Keratinocyte (primary cell): ENCODE results near the gene EXD3. TPM values are rescaled to one million over a fixed set of nuclear protein-coding genes. Genes with fewer than 3 reads are reported as not detected.

ENCODE experiments used
- DNase-seq: peaks from one replicate; pipeline ENCODE4 v3.0.0-alpha.2; 2011; ENCODE audit warnings: low read depth, missing footprints, low spot score
- FAIRE-seq: peaks from 2 replicates; lab custom pipeline; 2011; peaks lifted over from hg19 to GRCh38; lab: Jason Lieb, UNC
- H2AFZ ChIP-seq: 2 replicates; pipeline ENCODE4 v1.6.0; 2012; ENCODE audit warnings: low read length, control low read depth, inconsistent platforms; ENCODE audit not compliant: control insufficient read depth
- H3K27ac ChIP-seq: 2 replicates; pipeline ENCODE4 v1.5.1; 2011; ENCODE audit warnings: low read length; ENCODE audit not compliant: control insufficient read depth, insufficient read depth
- H3K27me3 ChIP-seq: 3 replicates; pipeline ENCODE4 v1.6.0; 2011; ENCODE audit warnings: low read length; ENCODE audit not compliant: control insufficient read depth, insufficient read depth; ENCODE audit errors: extremely low read depth
- H3K36me3 ChIP-seq, 2 experiments: 2 replicates in 1 of 2; 3 replicates in 1 of 2; pipeline ENCODE4 v1.5.1; 2011; ENCODE audit warnings: low read length in 2 of 2, mild to moderate bottlenecking in 1 of 2; ENCODE audit not compliant: control insufficient read depth in 2 of 2, insufficient read depth in 2 of 2; ENCODE audit errors: extremely low read depth in 1 of 2
- H3K4me1 ChIP-seq: 3 replicates; pipeline ENCODE4 v1.5.1; 2011; ENCODE audit warnings: low read length; ENCODE audit not compliant: control insufficient read depth, insufficient read depth; ENCODE audit errors: extremely low read depth
- H3K4me2 ChIP-seq: 3 replicates; pipeline ENCODE4 v1.6.0; 2011; ENCODE audit warnings: low read depth, low read length; ENCODE audit not compliant: control insufficient read depth, insufficient read depth; ENCODE audit errors: extremely low read depth
- H3K4me3 ChIP-seq, 3 experiments: fragments of 200-600 bp in 1 of 3; sonication (generic) in 1 of 3; 2 replicates in 2 of 3; 3 replicates in 1 of 3; pipeline ENCODE4 v1.5.1; 2011 to 2016; ENCODE audit warnings: low read length in 3 of 3, mild to moderate bottlenecking in 3 of 3, control low read depth in 2 of 3, inconsistent platforms in 1 of 3, low read depth in 1 of 3, mixed read lengths in 1 of 3, mixed run types in 1 of 3, moderate library complexity in 1 of 3; ENCODE audit not compliant: control insufficient read depth in 2 of 3, insufficient read depth in 2 of 3; ENCODE audit errors: extremely low read depth in 1 of 3
- H3K79me2 ChIP-seq: 2 replicates; pipeline ENCODE4 v1.6.0; 2012; ENCODE audit warnings: low read length; ENCODE audit not compliant: control insufficient read depth, insufficient read depth
- H3K9ac ChIP-seq: 3 replicates; pipeline ENCODE4 v1.6.0; 2011; ENCODE audit warnings: low read length; ENCODE audit not compliant: control insufficient read depth, insufficient read depth; ENCODE audit errors: extremely low read depth
- H3K9me1 ChIP-seq: 3 replicates; pipeline ENCODE4 v1.6.0; 2011; ENCODE audit warnings: low read length; ENCODE audit not compliant: control insufficient read depth, insufficient read depth; ENCODE audit errors: extremely low read depth
- H3K9me3 ChIP-seq: 2 replicates; pipeline ENCODE4 v1.5.1; 2012; ENCODE audit warnings: low read depth, low read length; ENCODE audit not compliant: control insufficient read depth
- H4K20me1 ChIP-seq: 3 replicates; pipeline ENCODE4 v1.6.0; 2011; ENCODE audit warnings: low read length; ENCODE audit not compliant: control insufficient read depth, insufficient read depth; ENCODE audit errors: extremely low read depth
- EZH2 ChIP-seq: IDR thresholded peaks from one replicate; pipeline ENCODE4 v1.6.1; 2012; ENCODE audit warnings: inconsistent platforms, mild to moderate bottlenecking, low read length, moderate library complexity
- dilution Hi-C: fragments of 300-500 bp; cut with MboI; formaldehyde crosslinking; loops from one replicate; pipeline ENCODE4 v1.7.0; 2020; ENCODE audit warnings: low sequenced_read_pairs; ENCODE audit not compliant: extremely low pct_ligation_motif_present
- polyA plus RNA-seq, 5 experiments: library from polyadenylated mRNA; depleted of rRNA in 3 of 5; stranded (reverse) in 3 of 5; stranded (forward) in 1 of 5; unstranded in 1 of 5; fragments of >200 nt; gene quantifications; 1 replicate in 1 of 5; 2 replicates in 3 of 5; 3 replicates in 1 of 5; pipeline versions ENCODE4 v1.2.1 to v1.2.3, GENCODE V29; 2011 to 2012; ENCODE audit warnings: missing spikeins in 2 of 5, low read depth in 1 of 5, low replicate concordance in 1 of 5
- TF ChIP-seq, protein P1 (sequence below), 3 experiments: IDR thresholded peaks in 1 of 3; conservative IDR thresholded peaks in 1 of 3; optimal IDR thresholded peaks in 1 of 3; 2 replicates in 2 of 3; 3 replicates in 1 of 3; pipeline versions ENCODE3 to v1.5.1; 2011; ENCODE audit warnings: low read length in 3 of 3, mild to moderate bottlenecking in 3 of 3, moderate library complexity in 2 of 3, control low read depth in 1 of 3, inconsistent platforms in 1 of 3; ENCODE audit not compliant: insufficient read depth in 2 of 3; ENCODE audit errors: extremely low read depth in 1 of 3

EXD3 gene
- polyA plus RNA-seq, 1 donor (not counting 4 experiments of a cell fraction or from before 2014, with no cell fraction given): 1.5 TPM

DNA sequence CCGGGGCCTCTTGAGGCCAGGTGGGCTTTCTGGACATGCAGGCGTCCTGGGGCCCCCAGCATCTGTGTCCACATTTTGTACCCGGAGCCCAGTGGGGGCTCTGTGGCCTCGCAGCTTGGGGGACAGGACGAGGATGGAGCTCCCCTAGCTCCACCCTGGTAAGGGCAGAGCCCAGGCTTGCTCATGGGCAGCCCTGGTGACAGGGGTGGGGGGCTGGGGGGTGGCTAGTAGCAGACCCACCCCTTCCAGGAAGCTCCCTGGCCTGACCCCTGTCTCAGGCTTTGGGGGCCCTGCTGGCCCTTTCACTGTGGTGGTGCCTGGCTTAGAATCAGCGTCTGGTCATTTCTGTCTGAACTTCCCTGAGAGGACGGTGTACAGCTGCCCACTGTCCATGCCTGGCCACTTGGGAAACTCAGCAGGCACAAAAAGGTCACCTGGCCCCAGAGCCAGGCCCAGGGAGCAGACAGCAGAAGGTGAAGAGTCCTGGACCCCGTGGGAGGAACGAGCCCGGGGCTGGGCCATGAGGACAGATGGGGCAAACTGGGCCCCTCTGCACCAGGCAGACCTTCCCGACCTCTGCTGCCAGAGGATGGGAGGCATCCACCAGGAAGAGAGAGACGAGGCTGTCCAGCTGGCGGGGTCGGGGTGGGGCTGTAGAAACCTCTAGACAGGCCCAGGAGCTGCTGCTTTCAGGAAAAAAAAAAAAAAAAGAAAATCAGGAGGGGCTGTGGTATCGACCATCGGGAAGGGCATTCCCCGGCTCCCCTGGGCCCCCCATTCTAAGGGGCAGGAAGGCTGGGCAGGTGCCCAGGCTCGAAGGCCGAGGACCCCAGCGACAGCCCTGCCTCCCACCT is 52.8 kb downstream of the EXD3 start:
- Histone ChIP-seq H3K27me3 (no peaks in the 10 kb centered on the region), H2AFZ (no peak overlapping the region), H3K27ac (no peak overlapping the region), H3K4me1 (no peaks in the 10 kb centered on the region), H4K20me1 (no peaks in the 10 kb centered on the region), H3K9me3 (peaks cover 5% of the 10 kb centered on the region), H3K9ac (no peak overlapping the region), H3K9me1 (no peaks in the 10 kb centered on the region), H3K36me3 (peaks cover 0 to 1% of the 10 kb centered on the region in 2 experiments), H3K79me2 (no peaks in the 10 kb centered on the region), H3K4me3 (no peak overlapping the region), H3K4me2 (no peak overlapping the region)
- dilution Hi-C loops: no loop called here
- no peak for FAIRE-seq
- TF ChIP-seq, protein P1, sequence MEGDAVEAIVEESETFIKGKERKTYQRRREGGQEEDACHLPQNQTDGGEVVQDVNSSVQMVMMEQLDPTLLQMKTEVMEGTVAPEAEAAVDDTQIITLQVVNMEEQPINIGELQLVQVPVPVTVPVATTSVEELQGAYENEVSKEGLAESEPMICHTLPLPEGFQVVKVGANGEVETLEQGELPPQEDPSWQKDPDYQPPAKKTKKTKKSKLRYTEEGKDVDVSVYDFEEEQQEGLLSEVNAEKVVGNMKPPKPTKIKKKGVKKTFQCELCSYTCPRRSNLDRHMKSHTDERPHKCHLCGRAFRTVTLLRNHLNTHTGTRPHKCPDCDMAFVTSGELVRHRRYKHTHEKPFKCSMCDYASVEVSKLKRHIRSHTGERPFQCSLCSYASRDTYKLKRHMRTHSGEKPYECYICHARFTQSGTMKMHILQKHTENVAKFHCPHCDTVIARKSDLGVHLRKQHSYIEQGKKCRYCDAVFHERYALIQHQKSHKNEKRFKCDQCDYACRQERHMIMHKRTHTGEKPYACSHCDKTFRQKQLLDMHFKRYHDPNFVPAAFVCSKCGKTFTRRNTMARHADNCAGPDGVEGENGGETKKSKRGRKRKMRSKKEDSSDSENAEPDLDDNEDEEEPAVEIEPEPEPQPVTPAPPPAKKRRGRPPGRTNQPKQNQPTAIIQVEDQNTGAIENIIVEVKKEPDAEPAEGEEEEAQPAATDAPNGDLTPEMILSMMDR (optimal IDR thresholded peaks at IDR 0.05 in 1 of 3, IDR thresholded peaks at IDR 0.05 in 1 of 3, conservative IDR thresholded peaks at IDR 0.05 in 1 of 3; ENCODE audit: extremely low read depth in 1 of 3, insufficient read depth in 2 of 3, low read length in 3 of 3): no peak
- no peak for TF ChIP-seq EZH2
- no peak for DNase-seq

DNA sequence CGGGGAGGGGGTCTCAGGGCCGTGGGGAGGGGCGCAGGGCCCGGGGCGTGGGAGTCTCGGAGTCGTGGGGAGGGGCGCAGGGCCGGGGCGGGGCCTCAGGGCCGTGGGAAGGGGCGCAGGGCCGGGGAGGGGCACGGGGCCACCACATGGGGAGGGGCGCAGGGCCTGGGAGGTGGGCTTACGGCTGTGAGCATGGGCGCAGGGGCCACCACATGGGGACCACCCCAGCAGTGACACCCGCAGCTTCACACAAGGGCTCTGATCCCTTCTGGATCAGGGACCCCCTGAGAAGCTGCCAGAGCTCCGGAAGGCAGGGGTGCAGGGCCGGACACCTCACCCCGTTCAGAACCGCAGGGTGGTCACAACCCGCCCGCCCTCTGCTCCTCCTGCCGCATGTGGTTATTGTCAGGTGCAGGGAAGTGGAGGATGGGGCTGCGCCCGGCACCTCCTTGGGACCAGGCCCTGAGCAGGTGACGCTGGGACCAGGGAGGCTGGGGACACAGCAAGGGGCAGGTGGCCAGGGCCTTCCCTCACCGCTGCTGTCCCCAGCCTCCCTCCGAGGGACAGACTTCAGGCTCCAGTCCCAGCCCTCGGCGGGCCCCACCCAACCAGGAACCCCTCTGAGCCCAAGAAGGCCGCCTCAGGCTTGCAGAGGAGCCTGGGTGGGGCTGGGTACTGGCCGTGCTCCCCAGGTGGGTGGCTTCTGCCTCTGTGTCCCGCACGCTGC is 53.7 kb downstream of the EXD3 start:
- no peak overlapping the region for H3K27ac ChIP-seq
- H3K4me3 ChIP-seq: no peak overlapping the region
- no peak for FAIRE-seq
- no peaks in the 10 kb centered on the region for H3K79me2 ChIP-seq
- H3K4me1 ChIP-seq: no peaks in the 10 kb centered on the region
- H4K20me1 ChIP-seq: no peaks in the 10 kb centered on the region
- dilution Hi-C loops: no loop called here
- no peaks in the 10 kb centered on the region for H3K9me1 ChIP-seq
- DNase-seq: no peak
- peaks cover 0 to 1% of the 10 kb centered on the region in 2 experiments for H3K36me3 ChIP-seq
- H3K27me3 ChIP-seq: no peaks in the 10 kb centered on the region
- peaks cover 5% of the 10 kb centered on the region for H3K9me3 ChIP-seq
- TF ChIP-seq EZH2: no peak
- TF ChIP-seq, protein P1 (optimal IDR thresholded peaks at IDR 0.05 in 1 of 3, IDR thresholded peaks at IDR 0.05 in 1 of 3, conservative IDR thresholded peaks at IDR 0.05 in 1 of 3; ENCODE audit: extremely low read depth in 1 of 3, insufficient read depth in 2 of 3, low read length in 3 of 3): no peak
- H2AFZ ChIP-seq: no peak overlapping the region
- no peak overlapping the region for H3K9ac ChIP-seq
- H3K4me2 ChIP-seq: no peak overlapping the region
